Thoracic aorta (tissue), 2 donors: ENCODE measurements around the gene GOLGA1. TPM values are rescaled to one million over a fixed set of nuclear protein-coding genes. Genes with fewer than 3 reads are reported as not detected.

Source experiments
- ATAC-seq: fragments of 150-250 bp; one replicate; pipeline ENCODE4 v1.8.0; 2017; ENCODE audit warnings: low read depth; ENCODE audit not compliant: insufficient number of reproducible peaks, low FRiP score
- DNase-seq: peaks from one replicate; pipeline ENCODE4 v3.0.0-alpha.2; 2020; ENCODE audit warnings: low spot score
- H3K27ac ChIP-seq, 2 donors: fragments of 200-600 bp; sonication (generic); 1 replicate in 1 of 2; 2 replicates in 1 of 2; pipeline ENCODE4 v1.5.1; 2016; ENCODE audit warnings: mild to moderate bottlenecking in 2 of 2, moderate library complexity in 2 of 2
- H3K27me3 ChIP-seq: fragments of 200-600 bp; sonication (generic); replicated peaks from 2 replicates; pipeline ENCODE4 v1.6.0; 2016; ENCODE audit warnings: mild to moderate bottlenecking; ENCODE audit not compliant: insufficient read depth
- H3K36me3 ChIP-seq: fragments of 200-600 bp; sonication (generic); one replicate; pipeline ENCODE4 v1.5.1; 2016
- H3K4me1 ChIP-seq, 2 donors: fragments of 200-600 bp; sonication (generic); 1 replicate in 1 of 2; 2 replicates in 1 of 2; pipeline versions ENCODE4 v1.5.1 to v1.6.0; 2016; ENCODE audit warnings: low read depth in 2 of 2, mild to moderate bottlenecking in 1 of 2; ENCODE audit not compliant: control insufficient read depth in 1 of 2
- H3K4me3 ChIP-seq: fragments of 200-600 bp; sonication (generic); 2 replicates; pipeline ENCODE4 v1.5.1; 2016; ENCODE audit warnings: mild to moderate bottlenecking
- H3K9me3 ChIP-seq: fragments of 200-600 bp; sonication (generic); 2 replicates; pipeline ENCODE4 v1.5.1; 2016
- total RNA-seq, 2 donors: library from RNA; depleted of rRNA; stranded (reverse); fragments of >200 nt; gene quantifications; one replicate each; pipeline versions ENCODE4 v1.1.0 to v1.2.3, GENCODE V29; 2016
- TF ChIP-seq, protein P1 (sequence below): fragments of 200-600 bp; sonication (generic); IDR thresholded peaks from one replicate; pipeline ENCODE4 v1.5.1; 2019; ENCODE audit warnings: antibody characterized with exemption

Gene GOLGA1
- total RNA-seq, 2 donors from 2014 or later = 11.6 to 22.2 TPM

DNA sequence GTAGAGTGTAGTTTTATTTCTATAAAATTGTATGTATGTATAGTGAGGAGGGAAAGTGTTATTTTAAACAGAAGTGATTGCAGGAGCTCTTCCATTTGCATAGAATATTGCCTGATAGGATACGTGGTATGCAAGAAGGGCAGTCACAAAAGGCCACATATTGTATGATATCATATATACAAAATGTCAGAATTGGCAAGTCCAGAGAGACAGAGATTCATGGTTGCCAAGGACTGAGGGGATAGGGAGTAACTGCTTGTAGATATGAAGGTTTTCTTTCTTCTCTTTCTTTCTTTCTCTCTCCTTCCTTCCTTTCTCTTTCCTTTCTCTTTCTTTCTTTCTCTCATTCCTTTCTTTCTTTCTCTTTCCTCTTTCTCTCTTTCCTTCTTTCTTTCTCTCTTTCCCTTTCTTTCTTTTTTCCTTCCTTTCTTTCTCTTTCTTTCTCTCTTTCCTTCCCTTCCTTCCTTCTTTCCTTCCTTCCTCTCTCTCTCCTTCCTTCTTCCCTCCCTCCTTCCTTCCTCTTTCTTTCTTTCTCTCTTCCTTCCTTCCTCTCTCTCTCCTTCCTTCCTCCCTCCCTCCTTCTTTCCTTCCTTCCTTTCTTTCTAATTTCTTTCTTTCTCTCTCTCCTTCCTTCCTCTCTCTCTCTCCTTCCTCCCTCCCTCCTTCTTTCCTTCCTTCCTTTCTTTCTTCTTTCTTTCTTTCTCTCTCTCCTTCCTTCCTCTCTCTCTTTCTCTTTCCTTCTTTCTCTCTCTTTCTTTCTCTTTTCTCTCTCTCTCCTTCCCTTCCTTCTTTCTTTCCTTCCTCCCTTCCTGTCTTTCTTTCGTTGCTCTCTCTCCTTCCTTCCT is 112.2 kb downstream of the GOLGA1 start:
- ATAC-seq = no peak
- DNase-seq = no peak

More for the DNA sequence above, 112.2 kb downstream of the GOLGA1 start:
- TF ChIP-seq, protein P1, sequence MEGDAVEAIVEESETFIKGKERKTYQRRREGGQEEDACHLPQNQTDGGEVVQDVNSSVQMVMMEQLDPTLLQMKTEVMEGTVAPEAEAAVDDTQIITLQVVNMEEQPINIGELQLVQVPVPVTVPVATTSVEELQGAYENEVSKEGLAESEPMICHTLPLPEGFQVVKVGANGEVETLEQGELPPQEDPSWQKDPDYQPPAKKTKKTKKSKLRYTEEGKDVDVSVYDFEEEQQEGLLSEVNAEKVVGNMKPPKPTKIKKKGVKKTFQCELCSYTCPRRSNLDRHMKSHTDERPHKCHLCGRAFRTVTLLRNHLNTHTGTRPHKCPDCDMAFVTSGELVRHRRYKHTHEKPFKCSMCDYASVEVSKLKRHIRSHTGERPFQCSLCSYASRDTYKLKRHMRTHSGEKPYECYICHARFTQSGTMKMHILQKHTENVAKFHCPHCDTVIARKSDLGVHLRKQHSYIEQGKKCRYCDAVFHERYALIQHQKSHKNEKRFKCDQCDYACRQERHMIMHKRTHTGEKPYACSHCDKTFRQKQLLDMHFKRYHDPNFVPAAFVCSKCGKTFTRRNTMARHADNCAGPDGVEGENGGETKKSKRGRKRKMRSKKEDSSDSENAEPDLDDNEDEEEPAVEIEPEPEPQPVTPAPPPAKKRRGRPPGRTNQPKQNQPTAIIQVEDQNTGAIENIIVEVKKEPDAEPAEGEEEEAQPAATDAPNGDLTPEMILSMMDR = no peak
- Histone ChIP-seq H3K9me3 (peaks cover 3% of the 10 kb centered on the region), H3K4me3 (no peak overlapping the region), H3K27ac (no peak overlapping the region), H3K36me3 (no peaks in the 10 kb centered on the region), H3K4me1 (no peaks in the 10 kb centered on the region), H3K27me3 (no peaks in the 10 kb centered on the region)

Other genes with a start within 250 kb of the GOLGA1 start
- gene NR6A1, start 169.8 kb downstream of the GOLGA1 start, total RNA-seq = 1 to 10 TPM in 1 of 2 donors, under 1 TPM in 1; 0.71 to 4.6 TPM
- gene OLFML2A, start 163.9 kb downstream of the GOLGA1 start, total RNA-seq = 1 to 10 TPM; 5.4 to 6.7 TPM
- not detected for gene WDR38, start 87.6 kb downstream of the GOLGA1 start, total RNA-seq
- gene RPL35, start 79.1 kb downstream of the GOLGA1 start, total RNA-seq = 1,000 to 10,000 TPM; 1,079 to 1,187 TPM
- 10 to 100 TPM; 14.1 to 22.8 TPM for gene ARPC5L, start 79.0 kb downstream of the GOLGA1 start, total RNA-seq
- gene SCAI, start 202.4 kb upstream of the GOLGA1 start, total RNA-seq = 10 to 100 TPM in 1 of 2 donors, 1 to 10 TPM in 1; 5.1 to 12.4 TPM
- 10 to 100 TPM; 33.9 to 34.9 TPM for gene PPP6C, start 248.7 kb upstream of the GOLGA1 start, total RNA-seq